Retina (tissue), 1 donor: ENCODE measurements around the gene KIF2A.
A peak's percentile ranks its signal among the peaks of the same experiment; 100 is the strongest.

Experiments
- DNase-seq: peaks from one replicate; pipeline ENCODE4 v3.0.0-alpha.2; 2016

The KIF2A gene

GRCh38 chr5:62386824-62387223 lies 80.8 kb downstream of the KIF2A start:
- no peak for DNase-seq

GRCh38 chr5:62395210-62395950 lies 89.4 kb downstream of the KIF2A start:
- no peak for DNase-seq

GRCh38 chr5:62403411-62404250 lies 97.6 kb downstream of the KIF2A start, which contains the start of gene DIMT1:
TSS of gene DIMT1 (minus strand) at chr5:62403905. CDS start at chr5:62403772, 133 bp downstream.
- peak; percentile 96 for DNase-seq

GRCh38 chr5:62412549-62413329 lies 106.7 kb downstream of the KIF2A start, which contains the start of gene IPO11:
TSS of gene IPO11 (plus strand) at chr5:62412763. CDS start at chr5:62437280, 24,517 bp downstream.
- peak; percentile 98 for DNase-seq

- DNase-seq, result no peak
Measured at GRCh38 chr5:62413711-62414110, 107.7 kb downstream of the KIF2A start.

GRCh38 chr5:62418462-62419076 lies 112.6 kb downstream of the KIF2A start:
- no peak for DNase-seq

GRCh38 chr5:62419609-62420008 lies 113.6 kb downstream of the KIF2A start:
- no peak for DNase-seq

- DNase-seq, result no peak
Measured at GRCh38 chr5:62421414-62421813, 115.4 kb downstream of the KIF2A start.

GRCh38 chr5:62424763-62425162 lies 118.8 kb downstream of the KIF2A start:
- DNase-seq, result no peak

GRCh38 chr5:62431735-62432620 lies 126.0 kb downstream of the KIF2A start:
- no peak for DNase-seq

- DNase-seq, result no peak
Measured at GRCh38 chr5:62432621-62433064, 126.6 kb downstream of the KIF2A start.
